HG02588 (cell line): Measurements from ENCODE around the gene LHB.

Source experiments
- ATAC-seq: cut with Tn5 transposase; IDR thresholded peaks from one replicate; pipeline ENCODE4 v1.9.1; 2021; ENCODE audit warnings: mild to moderate bottlenecking, moderate library complexity; ENCODE audit not compliant: unreplicated experiment

The LHB gene

DNA sequence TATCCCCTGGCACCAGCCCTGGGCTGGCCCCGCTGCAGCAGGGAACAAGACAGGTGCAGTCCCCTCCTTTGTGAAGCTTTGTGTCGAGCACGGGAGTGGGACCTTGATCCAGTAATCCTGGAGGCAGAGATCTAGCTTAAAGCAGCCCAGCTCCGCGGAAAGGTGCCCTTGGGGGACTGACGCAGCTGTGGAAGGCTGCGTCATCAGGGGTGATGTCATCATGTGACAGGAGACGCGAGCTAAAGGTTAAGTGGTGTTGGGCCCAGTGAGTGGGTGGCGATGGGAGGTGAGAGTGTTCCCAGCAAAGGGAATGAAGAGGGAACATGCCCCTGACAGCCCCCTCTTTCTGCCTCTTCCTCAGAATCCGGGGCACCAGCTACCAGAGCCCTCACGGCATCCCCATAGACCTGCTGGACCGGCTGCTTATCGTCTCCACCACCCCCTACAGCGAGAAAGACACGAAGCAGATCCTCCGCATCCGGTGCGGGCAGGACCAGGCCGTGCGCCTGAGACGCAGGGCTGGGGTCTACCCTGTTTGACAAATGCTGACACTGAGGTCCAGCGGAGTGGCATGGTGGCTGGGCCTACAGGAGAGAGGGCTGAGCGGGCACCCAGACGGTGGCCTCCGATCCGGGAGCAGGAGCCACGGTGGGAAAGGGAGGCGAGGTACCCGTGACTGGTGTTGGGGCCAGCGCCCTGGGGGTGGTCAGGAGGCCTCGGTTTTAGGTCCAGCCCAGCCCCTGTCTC is 2.6 kb downstream of the LHB start:
- ATAC-seq: no peak

DNA sequence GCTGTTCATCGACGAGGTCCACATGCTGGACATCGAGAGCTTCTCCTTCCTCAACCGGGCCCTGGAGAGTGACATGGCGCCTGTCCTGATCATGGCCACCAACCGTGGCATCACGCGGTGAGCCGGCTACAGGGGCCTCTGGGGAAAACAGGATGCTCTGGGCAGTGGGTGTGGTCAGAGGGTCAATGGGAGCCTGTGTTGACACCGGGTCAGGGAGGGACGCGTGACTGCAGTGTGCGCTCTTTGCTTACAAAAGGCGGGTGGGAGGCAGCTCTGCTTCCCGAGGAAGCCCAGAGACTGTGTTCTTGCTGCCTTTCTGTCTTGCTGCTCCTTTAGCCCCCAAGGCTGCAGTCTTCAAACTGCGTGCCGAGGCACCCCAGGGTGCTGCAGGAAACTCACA is 5.7 kb downstream of the LHB start:
- no peak for ATAC-seq

DNA sequence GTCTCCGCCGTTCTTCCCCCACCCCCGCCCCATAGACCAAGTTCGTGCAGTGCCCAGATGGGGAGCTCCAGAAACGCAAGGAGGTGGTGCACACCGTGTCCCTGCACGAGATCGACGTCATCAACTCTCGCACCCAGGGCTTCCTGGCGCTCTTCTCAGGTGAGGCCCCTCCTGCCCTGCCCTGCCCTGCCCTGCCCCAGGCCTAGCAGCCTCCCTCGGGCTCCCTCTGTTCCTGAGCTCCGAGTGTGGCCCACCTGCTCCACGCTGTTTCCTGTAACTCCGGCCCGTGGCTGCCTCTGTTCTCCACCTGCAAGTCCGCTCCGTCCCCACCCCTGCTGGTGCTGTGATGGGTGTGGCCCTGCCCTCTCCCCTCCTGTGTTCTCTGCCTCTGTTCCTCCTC is 6.4 kb downstream of the LHB start:
- no peak for ATAC-seq

DNA sequence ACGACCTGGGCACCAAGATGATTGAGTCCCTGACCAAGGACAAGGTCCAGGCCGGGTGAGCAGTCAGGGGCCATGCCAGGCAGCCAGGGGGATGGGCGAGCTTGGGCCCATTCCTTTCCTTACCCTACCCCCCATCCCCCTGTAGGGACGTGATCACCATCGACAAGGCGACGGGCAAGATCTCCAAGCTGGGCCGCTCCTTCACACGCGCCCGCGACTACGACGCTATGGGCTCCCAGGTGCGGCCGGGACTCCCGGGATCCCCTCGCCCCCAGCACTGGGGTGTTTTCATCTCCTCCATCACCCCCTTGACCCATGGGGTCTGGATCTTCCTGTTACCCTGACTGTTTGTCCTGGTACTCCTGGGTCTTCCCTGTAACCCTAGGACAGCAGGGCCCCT is 7.1 kb downstream of the LHB start:
- no peak for ATAC-seq

DNA sequence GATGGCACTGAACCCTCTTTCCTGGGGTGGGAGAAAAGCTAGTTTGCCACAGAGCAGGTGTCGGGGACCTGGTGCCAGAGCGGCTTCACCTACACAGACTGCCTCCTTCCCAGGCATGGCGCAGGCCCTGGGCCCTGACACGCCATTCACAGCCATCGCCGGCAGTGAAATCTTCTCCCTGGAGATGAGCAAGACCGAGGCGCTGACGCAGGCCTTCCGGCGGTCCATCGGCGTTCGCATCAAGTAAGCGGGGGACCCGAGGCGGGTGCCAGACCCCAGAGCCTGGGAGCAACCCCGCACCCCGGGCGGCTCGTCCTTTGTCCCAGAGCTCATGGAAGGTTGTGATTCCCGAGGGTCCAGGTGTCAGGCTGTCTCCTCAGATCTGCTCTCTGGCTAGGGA is 10.0 kb downstream of the LHB start:
- no peak for ATAC-seq

DNA sequence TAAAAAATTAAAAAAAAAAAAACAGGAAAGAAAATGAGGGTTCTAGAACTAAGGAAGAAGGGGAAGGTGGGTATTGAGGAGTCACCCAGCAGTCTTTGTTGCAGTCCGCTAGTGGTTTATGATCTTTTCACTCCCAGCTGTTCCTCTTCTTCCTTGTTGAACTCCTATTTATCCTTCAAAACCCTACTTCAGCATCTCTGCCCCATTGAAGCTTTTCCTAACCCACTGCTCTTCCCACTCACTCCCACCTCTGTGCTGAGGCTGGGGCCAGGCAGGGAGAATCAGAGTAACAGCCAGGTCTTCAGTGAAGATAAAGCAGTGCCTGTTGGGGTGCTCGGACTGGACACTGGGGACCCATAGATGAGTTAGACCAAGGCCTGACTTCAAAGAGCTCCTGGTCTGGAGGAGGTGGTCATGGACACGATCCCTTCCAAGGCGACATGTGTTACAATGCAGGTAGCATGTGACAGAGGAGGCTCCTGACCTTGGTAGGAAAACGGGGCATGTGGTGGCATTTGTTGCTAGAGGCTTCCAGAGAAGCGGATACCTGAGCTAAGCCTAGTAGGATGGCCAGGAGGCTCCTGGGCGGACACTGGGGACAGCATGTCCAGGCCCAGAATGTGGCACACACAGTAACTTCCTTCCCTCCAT is 11.8 kb downstream of the LHB start:
- no peak for ATAC-seq

DNA sequence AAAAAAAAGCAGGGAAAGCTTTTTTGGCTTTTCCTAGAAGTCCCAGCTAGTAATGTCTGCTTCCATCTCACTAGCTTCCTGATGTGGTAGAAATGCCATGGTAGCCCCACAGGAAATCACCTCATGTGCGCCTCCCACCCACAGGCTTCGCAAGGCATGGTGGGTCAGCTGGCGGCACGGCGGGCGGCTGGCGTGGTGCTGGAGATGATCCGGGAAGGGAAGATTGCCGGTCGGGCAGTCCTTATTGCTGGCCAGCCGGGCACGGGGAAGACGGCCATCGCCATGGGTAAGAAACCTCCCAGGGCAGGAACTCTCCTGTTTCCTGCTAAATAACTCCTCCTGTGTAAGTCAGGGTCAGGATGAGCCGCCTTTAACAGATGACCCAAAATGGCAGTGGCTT is 12.8 kb downstream of the LHB start:
- no peak for ATAC-seq

DNA sequence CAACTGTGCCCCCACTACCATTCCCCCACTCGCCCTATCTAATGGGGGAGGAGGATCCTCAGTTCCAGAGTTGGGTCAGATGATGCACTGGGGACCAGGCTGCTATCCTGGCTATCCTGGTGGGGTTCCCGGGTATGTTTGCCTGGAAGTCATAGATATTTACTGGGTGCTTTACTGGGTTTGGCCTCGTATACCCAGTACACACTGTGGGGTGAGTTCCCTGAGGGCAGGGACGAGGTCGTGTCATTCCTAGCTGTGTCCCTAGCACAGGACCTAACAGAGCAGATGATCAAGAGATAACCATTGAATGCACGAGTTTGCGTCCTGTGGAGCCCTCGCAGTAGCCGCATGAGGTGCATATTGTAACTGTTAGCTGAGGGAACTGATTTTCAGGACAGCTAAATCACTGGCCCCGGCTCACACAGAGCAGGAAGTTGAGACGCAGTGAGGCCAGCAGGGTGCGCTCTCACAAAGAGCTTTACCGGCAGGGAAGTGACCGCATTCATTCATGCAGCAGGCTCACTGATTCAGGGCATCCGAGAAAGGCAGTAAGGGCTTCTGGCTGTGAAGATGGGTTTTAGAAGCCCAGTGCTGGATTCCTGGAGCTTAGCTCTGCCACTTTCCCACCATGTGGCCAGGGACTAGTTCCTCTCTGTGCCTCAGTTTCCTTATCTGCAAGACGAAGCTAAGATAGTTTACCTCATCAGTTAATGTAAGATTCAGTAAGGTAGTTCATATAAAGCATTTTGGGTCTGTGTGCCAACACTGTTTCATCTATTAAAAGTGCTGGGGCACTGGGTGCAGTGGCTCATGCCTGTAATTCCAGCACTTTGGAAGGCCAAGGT is 17.2 kb downstream of the LHB start:
- no peak for ATAC-seq

DNA sequence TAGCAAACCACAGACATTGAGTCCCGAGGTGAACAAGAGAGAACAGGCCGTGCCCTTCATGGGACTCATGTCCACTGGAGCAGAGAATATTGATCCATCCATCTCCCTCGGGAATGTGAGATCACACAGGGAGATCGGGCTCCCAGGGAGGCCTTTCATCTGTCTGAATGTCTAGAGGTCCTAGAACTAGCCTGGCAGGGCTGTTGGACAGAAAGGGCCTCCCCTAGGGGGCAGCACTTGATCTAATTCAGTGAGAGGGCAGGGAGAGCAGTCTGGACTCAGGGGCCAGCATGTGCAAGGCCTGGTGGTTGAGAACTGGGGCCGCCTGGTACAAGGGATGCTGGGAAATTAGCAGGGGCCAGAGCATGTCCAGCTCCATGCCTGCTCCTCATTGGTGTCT is 18.9 kb downstream of the LHB start:
- no peak for ATAC-seq

DNA sequence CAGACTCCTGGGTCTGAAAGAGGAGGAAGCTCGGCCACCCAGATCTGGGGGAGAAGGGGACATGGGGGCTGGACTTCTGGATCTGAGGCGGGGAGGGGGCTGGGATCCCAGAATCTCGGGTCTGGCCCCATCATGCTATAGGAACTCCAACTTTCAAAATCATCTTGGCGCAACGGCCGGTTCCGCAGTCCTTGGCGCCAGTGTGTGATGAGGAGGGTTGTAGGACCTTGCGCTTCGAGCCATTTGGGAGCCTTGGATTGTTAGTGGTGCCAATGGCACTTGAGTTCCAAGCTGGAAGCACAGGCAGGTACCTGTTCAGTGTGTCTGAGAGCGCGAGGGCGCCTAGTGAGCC is 22.9 kb downstream of the LHB start:
- no peak for ATAC-seq

DNA sequence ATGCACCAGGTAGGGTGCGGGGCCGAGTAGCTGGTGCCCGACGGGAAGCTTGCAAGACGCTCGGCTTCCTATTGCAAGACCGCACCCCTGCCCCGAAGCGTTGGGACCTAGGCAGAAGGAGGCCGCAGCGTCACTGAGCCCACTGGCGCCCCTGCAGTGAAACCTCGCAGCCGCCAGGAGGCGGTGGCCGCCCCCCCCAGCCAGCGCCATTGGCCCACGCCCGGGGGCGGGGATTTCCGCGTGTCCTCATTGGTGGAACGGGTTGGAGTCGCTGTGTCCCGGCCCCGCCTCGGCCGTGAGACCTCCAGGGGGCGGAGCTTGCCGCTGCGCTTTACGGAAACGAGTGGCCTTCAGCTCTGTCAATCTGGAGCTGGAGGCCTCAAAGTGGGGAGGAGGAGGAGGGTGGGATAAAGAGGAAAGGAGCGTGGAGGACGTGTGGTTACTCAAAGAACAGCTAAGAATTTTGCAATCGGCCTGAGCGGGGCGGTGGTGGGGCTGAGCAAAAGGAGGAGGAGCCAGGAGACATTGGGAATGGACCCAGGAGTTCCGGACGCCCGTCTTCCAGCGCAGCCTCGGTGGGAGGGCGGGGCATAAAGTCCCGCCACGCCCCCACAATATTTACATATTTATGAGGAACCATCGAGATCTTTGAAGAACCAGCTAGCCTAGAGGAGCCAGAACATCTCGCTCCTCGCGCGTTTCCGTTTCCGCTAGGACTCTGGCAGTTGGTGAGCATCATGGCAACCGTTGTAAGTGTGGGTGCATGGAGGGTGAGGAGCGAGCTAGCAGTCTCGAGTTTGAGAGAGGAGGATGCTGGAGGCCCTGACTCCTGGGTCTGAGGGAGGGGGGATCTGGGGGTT is 23.5 kb downstream of the LHB start, which contains the start of the genes GYS1 and RUVBL2:
Gene GYS1 (minus strand): TSS at position 135 of the 860 bp plus-strand sequence. CDS start 197 bp downstream, outside the sequence.
Gene RUVBL2 (plus strand): TSS at position 713 of the 860 bp plus-strand sequence. CDS start 25 bp downstream, at position 738.
- peak; percentile 84 for ATAC-seq

DNA sequence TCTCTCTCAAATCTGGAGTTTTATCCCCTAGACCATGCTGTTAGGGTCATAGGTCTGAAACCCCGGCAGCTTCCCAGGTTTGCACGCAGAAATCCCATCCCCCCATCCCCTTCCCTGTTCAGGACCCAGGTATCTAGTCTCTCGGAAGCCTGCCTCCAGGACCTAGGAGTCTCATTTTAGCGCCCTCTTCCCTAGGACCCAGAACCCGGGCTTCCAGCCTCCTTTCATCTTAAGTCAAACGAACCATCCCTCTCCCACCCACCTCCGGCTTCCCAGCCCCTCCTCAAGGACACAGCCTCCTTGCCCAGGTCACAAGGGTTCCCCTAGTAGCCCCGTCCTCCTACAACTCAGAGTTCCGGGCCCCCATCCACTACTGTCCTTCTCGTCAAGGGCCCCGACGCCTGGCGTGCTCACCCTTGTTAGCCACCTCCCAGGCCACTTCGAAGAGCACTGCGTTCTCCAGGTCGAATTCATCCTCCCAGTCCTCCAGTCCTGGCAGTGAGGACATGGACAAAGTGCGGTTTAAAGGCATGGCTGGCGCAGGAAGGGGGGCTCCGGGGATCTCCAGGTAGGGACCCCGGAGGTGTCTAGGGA is 24.2 kb downstream of the LHB start:
- ATAC-seq: no peak

DNA sequence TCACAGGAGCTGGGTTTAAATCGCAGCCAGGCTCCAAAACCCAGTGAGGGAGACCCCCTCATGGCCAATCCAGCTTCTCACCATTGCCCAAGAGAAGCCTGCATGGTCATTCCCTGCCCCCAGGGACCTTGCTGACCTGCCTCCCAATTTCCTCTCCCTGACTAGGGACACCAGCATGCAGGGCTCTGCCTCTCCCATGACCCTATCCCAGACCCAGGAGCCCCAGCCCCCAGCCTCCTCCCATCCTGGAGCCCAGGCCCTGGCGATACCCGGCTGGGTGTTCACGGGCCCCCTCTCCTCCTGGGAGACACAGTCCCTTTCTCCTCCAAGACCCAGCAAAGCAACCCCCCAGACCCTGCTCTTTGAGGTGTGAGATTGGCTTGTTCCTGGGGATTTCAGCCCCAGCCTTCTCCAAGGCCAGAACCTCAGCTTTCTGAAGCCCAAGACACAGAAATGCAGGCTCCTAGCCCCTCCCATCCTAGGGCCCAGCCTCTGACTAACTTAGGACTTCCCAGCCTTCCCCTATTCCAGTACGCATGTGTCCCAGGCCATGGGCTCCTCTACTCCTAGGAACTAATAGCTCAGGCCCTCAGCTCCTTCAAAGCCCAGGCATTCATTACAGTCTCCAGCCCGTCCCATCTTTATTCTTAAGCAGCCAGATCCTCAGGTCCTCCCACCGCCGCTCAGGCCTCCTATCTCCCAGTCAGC is 24.9 kb downstream of the LHB start:
- no peak for ATAC-seq

DNA sequence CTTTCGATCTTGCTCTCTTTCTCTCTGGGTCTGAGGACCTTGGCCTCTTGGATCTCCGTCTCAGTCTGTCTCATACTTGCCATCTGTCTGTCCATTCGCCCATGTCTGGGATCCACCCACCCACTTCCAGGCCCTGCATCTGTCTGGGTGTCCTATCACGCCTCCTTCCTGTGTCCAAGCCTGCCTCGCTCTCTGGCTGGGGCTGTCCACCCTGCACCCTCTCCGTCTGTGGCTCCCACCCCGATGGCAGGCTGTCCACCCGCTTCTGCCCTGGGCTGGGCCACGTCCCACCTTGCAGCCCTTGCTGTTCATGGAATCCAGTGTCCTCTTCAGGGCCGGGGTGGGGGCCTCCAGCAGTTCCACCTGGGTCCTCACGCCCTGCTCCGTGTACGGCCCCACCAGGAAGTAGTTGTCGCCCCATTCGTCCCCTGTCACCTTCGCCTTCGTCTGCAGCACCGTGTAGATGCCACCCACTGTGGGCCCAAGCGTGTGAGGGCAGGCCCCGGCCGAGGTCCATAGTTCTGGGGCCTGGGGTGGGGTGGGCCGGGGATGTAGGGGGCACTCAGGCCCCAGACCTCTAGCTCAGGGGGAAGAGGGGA is 25.8 kb downstream of the LHB start:
- ATAC-seq: no peak

DNA sequence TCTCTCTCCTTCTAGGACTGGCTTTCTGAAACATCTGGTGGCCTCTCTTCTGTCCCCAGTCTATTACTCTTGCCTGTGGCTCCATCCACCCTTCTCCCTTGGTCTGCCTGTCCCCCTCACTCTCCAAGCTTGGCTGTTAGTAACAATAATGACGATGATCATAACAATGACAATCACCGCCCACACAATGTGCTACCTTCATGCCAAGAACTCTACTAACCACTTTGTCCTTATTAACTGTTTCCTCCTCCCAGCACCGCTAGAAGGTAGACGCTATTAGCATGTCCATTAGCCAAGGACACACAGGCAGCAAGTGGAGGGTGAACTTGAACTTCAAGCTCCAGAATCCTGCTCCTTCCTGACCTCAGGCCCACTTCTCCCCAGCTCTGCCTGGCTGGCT is 26.5 kb downstream of the LHB start:
- ATAC-seq: no peak

DNA sequence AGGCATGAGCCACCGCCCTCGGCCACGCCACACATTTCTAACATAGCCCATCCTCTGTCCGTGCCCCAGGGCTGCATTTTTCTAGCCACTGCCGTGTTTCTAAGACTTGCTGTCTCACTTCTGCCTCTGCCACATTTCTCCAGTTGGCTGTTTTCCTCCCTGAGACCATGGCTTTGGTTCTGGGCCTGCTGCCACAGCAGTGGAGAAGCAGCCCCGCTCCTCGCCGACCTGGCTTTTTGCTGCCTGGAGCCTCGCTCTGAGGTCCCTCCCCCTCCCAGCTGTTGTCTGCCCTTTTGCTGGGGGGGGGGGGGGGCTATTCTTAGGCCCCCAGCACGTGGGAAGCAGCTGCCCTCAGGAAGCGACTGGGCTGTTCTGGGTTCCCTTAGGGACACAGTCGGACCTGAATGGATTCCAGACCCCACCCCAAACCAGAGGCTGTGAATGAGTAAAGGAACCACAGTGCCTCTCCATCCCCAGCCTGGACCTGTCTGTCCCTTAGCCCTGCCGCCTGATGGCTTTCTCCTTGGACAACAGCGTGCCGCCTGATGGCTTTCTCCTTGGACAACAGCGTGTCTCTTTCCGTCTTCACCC is 27.1 kb downstream of the LHB start:
- no peak for ATAC-seq

DNA sequence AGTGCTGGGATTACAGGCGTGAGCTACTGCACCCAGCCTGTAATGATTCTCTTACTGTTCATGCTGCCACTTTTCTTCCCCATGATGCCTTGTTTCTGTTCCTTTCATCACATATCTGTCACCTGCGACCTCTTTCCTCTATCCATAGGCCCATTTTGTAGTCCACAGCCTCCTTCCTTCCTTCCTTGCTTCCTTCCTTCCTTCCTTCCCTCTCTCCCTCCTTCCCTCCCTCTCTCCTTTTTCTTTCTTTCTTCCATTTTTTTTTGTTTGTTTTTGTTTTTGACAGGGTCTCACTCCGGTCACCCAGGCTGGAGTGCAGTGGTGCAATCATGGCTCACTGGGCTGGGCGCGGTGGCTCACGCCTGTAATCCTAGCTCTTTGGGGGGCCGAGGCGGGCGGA is 28.0 kb downstream of the LHB start:
- ATAC-seq: no peak

DNA sequence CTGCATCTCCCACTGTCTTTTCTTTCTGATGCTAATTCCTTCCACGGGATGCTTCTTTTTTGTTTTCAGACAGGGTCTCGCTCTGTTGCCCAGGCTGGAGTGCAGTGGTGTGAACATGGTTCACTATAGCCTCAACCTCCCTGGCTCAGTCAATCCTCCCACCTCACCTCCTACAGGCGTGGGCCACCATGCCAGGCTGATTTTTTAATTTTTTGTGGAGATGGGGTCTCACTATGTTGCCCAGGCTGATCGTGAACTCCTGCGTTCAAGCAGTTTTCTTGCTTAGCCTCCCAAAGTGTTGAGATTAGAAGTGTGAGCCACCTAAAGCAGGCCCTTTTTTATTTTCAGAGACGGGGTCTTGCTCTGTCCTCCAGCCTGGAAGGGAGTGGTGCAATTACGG is 28.6 kb downstream of the LHB start:
- no peak for ATAC-seq

DNA sequence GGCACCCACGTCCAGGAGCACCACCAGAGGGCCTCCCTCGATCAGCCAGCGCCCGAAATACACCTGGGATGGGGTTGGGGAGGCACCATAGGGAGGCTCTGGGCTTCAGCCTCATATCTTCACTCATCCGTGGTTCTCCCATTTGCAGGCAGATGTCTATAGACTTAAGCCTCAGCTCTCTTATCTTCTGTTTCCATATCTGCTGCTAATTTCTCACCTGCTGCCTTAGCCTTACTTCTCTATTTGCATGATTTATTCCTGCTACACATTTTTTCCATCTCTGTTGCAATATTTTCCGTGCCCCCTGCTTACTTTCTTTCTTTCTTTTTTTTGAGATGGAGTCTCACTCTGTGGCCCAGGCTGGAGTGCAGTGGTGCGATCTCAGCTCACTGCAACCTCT is 29.6 kb downstream of the LHB start:
- no peak for ATAC-seq
